ENCODE data around the gene TTC8.

The TTC8 gene

DNA sequence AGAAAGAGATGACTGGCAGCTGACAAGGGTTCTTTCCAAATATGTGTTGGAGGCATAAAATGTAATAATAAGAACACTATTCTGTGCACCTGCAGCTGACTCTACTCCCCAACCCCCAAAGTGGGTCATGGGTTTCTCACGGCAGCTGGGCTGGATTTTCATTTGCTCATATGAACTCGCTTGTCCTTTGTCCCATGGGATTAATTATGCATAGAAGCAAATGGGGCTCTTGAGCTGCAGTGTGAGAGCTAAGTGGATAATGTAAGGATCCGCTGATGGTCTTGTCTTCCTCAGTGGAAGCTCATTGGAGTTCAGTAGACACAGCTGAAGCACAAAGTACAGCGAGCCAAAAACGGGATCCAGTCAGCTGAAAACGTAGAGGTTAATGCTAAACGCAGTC is 46.3 kb downstream of the TTC8 start:
- DNase-seq: no peak

DNA sequence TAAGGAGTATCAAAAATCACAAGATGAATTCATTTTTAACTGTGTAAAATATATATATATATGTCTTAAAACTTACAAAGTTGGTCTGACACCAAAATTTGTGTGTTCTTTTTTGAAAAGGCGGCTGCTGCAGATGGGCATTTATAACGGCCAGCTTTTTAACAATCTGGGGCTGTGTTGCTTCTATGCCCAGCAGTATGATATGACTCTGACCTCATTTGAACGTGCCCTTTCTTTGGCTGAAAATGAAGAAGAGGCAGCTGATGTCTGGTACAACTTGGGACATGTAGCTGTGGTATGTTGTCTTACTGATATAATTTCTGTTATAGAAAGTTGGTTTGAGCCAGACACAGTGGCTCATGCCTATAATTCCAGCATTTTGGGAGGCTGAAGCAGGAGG is 47.0 kb downstream of the TTC8 start:
- DNase-seq: no peak

DNA sequence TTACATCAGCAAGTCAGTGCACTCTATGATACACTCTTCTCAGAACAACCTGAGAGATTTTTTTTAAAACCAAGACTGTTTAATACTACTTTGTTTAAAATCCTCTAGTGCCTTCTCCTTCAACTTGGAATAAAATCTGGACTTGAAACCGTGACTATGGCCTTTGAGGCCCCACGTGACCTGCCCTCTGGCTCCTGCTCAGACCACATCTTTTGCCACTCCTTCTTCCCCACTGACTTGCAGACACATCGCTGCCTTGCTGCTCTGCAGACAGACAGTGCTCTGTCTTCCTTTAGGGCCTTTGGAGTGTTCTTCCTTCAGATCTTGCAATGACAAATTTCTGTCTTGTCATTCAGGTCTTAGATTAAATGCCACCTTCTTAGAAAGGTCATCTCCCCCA is 48.5 kb downstream of the TTC8 start:
- DNase-seq: no peak

DNA sequence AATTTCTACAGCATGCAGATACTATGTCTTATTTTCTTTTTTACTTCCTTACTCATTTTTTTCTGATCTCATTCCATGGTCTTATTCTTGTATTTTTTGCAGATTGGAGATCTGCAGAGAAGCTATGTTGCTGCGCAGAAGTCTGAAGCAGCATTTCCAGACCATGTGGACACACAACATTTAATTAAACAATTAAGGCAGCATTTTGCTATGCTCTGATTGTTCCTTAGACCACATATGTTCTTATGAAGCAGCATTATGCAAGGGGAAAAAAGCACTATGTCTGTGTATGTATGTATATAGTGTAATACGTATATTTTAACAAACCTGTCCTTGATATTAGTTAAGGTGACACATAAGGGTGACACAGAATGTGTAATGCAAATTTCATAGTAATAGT is 52.7 kb downstream of the TTC8 start:
- no peak for DNase-seq

DNA sequence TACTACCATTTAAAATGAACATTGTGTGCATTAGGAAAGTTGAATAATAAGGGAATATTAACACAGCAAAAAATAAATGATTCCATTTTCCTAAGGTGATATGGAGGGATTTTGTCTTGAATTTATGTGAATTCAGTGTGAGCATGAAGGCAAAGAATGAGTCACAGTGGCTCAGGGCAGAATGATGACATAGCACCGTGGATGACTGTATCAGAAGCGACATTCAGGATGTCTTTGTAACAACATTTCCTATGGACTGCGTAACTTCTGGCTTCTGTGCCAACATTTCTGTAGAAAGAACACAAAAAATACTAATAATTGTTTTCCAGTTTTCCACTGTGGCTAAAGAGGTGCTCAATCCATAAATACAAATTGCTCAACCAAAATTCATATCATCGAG is 54.6 kb downstream of the TTC8 start:
- DNase-seq: no peak

DNA sequence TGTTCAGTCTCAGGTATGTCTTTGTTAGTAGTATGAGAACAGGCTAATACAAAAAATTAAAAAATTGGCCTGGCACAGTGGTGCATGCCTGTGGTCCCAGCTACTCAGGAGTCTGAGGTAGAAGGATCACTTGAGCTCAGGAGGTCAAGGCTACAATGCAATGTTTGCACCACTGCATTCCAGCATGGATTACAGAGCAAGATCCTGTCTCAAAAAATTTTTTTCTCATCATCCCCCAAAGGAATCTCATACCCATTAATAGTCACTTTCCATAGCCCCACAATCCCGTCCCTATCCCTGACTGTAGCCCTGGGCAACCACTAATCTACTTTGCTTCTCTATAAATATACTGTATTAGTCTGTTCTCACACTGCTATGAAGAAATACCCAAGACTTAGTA is 57.8 kb downstream of the TTC8 start:
- no peak for DNase-seq

DNA sequence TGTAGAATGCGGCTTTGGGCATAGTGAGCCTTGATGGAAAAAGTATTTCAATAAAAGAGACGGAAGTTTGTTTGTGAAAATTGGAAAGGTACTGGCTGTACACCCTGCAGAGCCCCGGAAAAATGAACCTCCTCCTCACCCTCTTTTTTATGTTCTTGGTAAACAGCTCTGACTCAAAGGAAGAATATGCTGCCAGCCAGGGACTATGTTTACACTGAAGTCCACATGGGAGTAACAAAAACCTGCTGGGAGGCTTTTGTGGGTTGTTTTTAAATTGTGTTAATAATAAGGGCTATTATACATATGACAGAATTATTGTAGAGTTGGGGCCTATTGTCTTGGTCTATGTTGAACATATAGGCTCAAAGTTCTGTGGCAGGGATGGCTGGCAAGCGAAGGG is 70.7 kb downstream of the TTC8 start:
- DNase-seq: no peak

DNA sequence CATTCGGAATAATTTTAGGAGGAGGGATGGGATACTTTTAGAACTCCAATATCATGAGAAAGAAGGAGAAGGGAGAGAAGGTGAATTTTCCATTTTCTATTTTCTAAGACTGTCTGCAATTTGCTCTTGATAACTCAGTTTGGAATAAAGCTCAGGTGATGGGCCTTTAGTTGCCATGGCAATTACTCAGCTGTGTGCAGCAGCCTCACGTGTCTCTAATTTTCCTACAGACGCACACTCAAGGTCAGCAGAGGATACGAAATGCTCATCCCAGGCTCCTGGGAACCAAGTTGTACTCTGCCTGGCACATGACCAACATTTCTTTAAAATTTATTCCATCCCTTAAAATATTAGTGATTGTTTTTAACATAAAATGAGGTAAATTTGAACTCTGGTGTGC is 76.7 kb downstream of the TTC8 start:
- no peak for DNase-seq

DNA sequence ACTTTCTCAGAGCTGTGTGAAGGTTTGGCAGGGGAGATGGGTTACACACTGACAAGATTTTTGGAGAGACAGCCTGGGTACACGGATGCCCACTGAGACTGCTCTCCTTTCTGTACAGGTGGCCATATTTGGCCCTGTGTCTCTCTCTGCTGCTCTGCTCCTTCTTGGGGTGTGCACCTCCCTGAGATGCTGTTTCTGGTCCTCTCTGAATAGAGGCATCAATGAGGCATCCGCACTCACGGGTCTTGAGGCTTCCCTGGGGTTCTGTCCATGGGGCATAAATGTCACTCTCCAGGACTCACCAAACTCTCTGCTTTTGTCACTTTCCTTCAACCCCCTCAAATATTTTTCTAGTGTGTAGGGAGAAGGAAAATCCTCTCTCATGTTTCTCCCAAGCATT is 77.5 kb downstream of the TTC8 start:
- DNase-seq: no peak

DNA sequence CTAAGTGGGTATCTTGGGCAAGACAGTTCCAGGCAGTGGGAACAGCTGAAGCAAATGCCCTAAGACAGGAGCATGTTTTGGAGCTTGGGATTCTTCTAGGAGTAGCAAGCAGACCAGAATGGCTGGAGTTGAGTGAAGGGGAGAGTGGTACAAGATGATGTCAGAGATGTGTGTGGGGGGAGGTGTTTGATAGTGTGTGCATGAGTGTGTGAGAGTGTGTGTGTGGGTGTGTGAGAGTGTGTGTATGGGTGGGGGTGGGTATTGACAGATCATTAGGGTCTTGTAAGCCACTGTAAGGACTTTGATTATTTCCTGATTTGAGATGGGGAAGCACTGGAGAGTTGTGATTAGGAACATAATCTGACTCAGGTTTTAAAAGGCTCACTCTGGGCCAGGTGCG is 78.4 kb downstream of the TTC8 start:
- DNase-seq: no peak

DNA sequence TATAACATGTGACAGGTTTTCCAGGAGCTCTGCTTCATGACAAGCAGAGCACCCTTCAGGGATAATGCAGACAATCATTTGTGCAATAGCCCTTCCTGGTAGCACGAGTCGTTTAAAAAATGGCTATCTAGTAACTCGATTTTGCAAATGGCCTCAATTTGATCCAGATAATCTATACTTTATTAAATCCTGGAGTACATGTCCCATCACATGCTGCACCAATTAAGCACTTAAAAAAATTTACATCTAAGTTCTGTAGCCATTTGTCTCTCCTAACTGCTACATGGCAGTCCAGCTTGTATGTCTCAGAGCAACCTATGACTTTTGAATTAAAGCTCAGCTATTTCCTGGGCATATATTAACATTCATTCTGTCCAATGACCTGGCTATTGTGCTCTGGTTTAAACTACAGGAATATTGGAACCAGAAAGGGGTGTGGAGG is 79.8 kb downstream of the TTC8 start:
- DNase-seq: no peak

DNA sequence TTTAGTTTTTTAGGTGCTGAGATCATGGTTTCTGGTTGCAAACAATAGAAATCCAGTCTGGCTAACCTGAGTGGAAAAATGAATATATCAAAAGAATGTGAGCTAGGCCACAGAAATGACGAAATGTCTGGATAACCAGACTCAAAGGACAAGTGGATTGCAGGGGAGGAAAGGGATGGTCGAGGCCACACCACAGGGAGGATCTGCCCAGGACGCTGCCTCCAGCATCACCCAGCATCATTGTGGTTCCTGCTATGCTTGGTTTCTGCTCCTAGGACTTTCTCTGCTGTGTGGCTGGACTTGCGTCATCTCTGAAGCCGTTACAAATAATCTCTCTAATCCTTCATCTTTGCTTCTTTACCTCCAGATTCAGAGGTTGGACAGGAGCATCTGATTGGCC is 80.4 kb downstream of the TTC8 start:
- DNase-seq: no peak

DNA sequence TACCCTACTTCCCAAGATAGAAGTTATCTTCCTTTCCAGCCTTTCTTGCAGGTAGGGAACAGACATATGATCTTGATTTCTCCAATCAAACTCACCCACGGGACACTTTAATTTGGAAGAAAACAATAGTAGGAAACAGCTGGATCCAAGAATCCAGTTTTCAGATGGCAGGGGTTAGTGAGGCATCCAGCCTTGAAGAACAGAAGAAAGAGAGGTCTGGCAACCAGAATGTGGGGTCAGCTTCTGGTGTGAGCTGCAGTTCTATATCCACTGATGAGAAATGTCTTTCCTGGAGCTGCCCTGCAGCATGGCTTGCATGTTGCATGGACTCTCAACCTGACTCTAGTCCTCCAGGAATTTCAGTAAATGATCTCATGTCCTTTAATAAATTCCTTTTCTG is 83.8 kb downstream of the TTC8 start:
- no peak for DNase-seq

DNA sequence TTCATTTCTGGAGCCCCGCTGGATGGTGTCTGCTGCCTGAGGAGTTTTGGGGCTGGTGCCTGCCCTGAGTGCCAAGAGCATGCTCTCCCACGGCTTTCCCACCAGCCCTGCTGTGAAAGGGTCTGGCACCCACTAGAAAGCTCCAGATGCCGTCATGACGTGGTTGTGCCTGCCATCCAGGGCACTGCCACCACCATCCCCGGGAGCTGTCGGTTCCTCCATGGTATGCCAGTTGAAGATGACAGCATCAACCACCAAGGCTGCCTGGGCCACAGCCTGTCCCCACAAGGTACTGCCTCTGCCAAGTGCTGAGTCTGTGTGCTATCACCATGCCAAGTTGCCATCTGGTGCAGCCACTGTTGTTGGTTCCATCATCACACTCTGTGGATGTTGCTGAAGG is 85.9 kb downstream of the TTC8 start:
- DNase-seq: no peak

DNA sequence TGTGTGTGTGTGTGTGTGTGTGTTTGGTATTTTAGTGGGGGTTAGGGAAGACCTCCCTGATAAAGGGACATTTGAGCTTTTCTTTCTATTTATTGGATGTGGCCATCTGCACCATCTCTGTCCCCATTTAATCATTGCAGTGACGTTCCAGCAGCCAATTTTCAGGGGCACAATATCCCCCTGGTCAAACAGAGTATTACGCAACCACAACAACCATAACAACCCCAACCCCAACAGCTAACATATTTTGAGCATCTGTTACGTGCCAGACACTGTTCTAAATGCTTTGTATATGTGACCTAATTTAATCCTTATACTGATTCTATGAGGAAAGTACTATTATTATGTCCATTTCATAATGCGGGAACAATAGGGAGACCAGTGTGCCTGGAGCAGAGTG is 87.4 kb downstream of the TTC8 start:
- no peak for DNase-seq

DNA sequence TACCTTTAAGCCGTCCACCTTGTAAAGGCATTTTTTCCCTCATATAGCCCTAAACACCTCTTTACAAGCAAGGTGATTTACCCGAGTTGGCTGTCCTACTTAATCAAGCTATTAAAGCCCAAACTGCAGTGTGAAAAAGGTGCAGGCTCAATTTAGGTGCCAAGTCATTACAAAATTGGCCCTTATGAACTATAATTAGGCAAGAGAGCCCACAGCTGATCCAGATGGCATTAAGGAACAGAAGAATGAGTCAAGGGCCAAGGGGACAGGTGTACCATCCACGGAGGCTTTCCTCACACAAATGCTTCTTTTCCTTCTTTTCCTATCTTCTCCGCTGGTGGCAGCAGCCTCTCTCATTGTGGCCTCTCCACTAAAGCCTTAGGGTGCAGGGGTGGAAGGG is 90.5 kb downstream of the TTC8 start:
- DNase-seq: no peak

DNA sequence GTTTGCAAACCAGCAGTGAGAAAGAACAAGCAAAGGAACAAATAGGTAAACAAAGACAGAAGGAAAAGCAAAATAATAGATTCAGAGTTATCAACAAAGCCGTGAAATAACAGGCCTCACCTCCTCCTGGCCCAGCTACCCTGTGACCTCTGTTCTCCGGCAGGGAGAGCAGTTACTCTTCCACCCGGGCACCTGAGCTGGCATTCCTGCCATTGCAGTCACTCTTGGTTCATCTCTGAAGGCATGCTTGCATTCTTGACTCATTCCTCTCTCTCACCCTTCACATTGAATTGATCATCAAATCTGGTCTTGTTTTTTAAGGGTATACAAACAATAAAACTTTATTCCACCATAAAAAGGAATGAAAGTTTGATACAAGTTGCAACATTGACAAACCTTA is 95.1 kb downstream of the TTC8 start:
- no peak for DNase-seq

Measured in activated naive CD4-positive, alpha-beta T cell treated with anti-CD3 and anti-CD28 coated beads, Interleukin-2, amount 50 U/mL, for 16 hours (primary cell).